ACHN (cell line): ENCODE data around the gene CCDC116.
"Not testable (repeated sequence)": the region's sequence is repeated elsewhere in the genome, so short reads cannot be mapped to it uniquely, and the experiment has no call there.

Source experiments
- DNase-seq: peaks from one replicate; pipeline ENCODE4 v3.0.0-alpha.2; 2015
- in situ Hi-C: cut with HindIII; loops from 2 replicates; pipeline ENCODE4 v1.10.0; 2017; ENCODE audit warnings: low sequenced_read_pairs, low pct_ligation_motif_present, low pct_unique_long_range_greater_than_20kb

CCDC116 gene

DNA sequence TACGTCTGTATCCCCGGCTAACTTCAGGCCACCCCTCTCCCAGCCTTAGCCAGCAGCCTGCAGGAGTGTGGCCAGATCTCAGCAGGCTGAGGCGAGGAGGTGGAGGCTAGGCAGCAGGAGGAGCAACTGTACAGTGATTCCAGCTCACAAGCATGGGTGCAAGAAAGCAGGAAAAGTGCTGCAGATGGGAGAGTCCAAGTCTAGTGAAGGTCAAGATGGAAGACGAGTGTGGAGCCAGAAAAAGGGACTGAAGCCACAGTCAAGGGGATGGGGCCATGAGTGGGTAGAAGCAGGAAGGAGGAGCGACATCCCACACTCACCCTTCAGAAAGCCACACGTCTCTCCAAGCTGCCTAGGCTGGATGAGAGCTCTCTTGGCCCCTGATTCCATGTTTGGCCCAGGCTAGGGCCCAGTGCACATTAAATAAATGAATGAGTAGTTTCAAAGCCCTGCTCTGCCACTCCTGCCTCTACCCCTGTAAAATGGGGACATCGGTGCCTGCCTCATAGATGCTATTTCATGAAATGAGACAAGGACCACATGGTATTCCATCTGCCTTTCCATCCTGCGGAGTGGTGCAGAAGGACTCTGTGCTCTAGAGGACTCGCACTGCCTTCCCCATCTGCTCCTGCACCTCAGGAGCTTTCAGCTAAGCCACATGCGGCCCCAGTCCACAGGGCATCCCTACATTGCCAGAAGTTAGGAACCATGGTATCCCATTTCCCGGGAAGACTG lies 5.7 kb upstream of the CCDC116 start:
- DNase-seq: no peak
- in situ Hi-C loops: no loop called here

DNA sequence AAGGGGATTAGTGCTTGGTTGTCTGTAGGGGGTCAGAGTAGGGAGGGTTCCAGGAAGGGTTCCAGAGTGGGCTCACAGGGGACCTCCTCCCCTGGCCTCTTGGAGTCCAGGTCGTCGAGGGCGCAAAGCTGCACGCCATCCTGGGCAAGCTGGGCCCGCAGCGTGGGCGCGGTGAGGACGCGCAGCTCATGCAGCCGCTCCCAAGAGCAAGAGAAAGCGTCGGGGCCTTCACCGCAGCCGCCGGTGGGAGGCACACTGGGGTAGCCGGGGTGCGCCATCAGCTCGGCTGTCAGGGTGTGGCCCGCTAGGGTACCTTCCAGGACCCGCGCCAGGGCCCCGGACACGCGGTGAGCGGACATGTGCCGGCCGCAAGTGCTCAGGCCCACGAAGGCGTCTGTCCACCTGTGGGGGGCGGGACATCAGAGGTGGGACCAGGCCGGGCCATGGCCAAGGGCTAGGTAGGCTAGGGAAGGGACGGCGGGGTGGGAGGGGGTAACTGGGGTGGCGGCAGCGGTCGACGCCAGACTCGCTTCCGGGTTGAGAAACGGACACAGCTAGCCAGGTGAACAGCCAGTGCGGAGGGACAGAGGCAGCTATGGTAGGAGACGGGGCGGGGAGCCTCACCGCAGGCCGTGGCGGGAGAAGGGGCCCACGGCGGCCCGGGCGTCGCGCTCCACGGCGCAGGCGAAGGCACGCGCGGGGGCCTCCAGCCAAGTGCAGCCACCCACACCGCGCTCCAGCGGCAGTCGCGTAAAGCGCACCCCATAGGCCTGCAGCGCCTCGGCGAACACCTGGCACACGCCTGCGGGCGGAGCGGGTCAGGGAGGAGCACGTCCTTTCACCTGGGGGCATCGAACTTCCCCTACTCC lies 3.9 kb upstream of the CCDC116 start:
- no peak for DNase-seq
- in situ Hi-C loops: no loop called here

GRCh38 chr22:21629255-21630149 lies 3.1 kb upstream of the CCDC116 start, which contains the start of gene YDJC:
Gene YDJC (minus strand): TSS chr22:21630022. CDS start chr22:21630014, 8 bp downstream.
- in situ Hi-C loops: no loop called here
- peak; percentile 90 for DNase-seq

- in situ Hi-C loops: no loop called here
- no peak for DNase-seq
Observed at GRCh38 chr22:21631025-21631424, 1.5 kb upstream of the CCDC116 start.

DNA sequence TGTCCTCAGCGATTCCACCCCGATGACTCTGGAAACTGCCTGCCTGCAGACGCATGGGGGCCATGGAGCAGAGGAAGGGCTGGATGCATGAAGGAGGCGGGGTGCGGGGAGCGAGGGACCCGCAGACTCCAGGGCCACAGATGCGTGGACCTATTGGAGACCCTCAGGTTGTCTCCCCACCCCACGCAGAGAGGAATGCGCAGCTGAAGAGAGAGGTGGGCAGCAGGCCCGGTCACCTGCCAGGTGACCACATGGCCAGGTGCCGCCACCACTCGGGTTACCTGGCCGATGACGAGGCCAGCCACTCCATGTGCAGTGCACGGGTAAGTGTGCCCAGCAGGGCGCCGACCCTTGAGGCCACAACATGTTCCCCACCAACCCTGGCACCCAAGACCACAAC lies 371 bp downstream of the CCDC116 start:
- in situ Hi-C loops: no loop called here
- DNase-seq: no peak

DNA sequence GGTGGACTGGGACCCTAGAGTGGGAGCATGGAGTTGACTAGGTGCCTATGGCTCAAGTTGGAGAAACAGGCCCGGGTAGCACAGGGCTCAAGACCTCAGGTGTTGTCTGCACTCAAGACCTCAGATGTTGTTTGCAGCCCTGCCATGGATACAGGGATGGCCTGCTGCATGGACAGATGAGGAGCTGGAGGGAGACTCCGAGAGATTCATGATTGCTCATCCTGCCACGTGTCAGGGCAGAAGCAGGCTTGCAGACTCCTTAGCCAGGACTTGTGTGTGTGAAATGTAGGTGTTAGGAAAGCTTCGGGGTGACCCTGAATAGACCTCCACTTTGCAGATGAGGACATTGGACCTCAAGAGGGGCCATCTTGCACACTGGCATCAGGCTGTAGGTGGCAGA lies 921 bp downstream of the CCDC116 start:
- no peak for DNase-seq
- in situ Hi-C loops: no loop called here

GRCh38 chr22:21634081-21634480 lies 1.5 kb downstream of the CCDC116 start:
- in situ Hi-C loops: no loop called here
- DNase-seq: no peak

- DNase-seq: no peak
- in situ Hi-C loops: no loop called here
Observed at GRCh38 chr22:21634844-21635243, 2.3 kb downstream of the CCDC116 start.

- in situ Hi-C loops: no loop called here
- DNase-seq: no peak
Observed at GRCh38 chr22:21635771-21636510, 3.4 kb downstream of the CCDC116 start.

- no peak for DNase-seq
- in situ Hi-C loops: no loop called here
Observed at GRCh38 chr22:21636629-21637218, 4.2 kb downstream of the CCDC116 start.

DNA sequence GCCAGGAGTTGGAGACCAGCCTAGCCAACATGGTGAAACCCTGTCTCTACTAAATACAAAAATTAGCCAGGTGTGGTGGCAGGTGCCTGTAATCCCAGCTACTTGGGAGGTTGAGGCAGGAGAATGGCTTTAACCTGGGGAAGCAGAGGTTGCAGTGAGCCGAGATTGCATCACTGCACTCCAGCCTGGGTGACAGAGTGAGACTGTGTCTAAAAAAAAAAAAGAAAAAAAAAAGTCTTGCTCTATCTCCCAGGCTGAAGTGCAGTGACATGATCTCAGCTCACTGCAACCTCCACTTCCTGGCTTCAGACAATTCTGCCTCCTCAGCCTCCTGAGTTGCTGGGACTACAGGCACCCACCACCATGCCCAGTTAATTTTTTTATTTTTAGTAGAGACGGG lies 4.9 kb downstream of the CCDC116 start:
- DNase-seq, in situ Hi-C loops: not testable (repeated sequence)

GRCh38 chr22:21639359-21639758 lies 6.8 kb downstream of the CCDC116 start:
- DNase-seq: no peak
- in situ Hi-C loops: no loop called here

- no peak for DNase-seq
- in situ Hi-C loops: no loop called here
Observed at GRCh38 chr22:21640810-21641209, 8.2 kb downstream of the CCDC116 start.

- peak; percentile 61 for DNase-seq
Observed at GRCh38 chr22:21641417-21641788, 8.8 kb downstream of the CCDC116 start.

GRCh38 chr22:21641789-21642583 lies 9.4 kb downstream of the CCDC116 start, which contains the start of gene SDF2L1:
Gene SDF2L1 (plus strand): TSS chr22:21642302. CDS start chr22:21642337, 35 bp downstream.
- DNase-seq: peak; percentile 97
- in situ Hi-C loops: no loop called here

More at GRCh38 chr22:21641417-21641788, 8.8 kb downstream of the CCDC116 start:
- in situ Hi-C loops: no loop called here

GRCh38 chr22:21642584-21643448 lies 10.3 kb downstream of the CCDC116 start:
- in situ Hi-C loops: no loop called here
- DNase-seq: peak; percentile 69
